DMS114 treated with DMSO at 0.1 percent for 48 hours (cell line): ENCODE measurements around the gene C1QTNF8.

Experiments
- DNase-seq: peaks from one replicate; lab custom pipeline; 2025; ENCODE audit not compliant: unreplicated experiment; lab: John Stamatoyannopoulos, UW

Gene C1QTNF8

GRCh38 chr16:1047801-1048200, 48.2 kb downstream of the C1QTNF8 start:
- no peak for DNase-seq

- no peak for DNase-seq
Observed at GRCh38 chr16:1047123-1047522, 48.9 kb downstream of the C1QTNF8 start.

- no peak for DNase-seq
Observed at GRCh38 chr16:1045993-1046911, 49.8 kb downstream of the C1QTNF8 start.

- DNase-seq, result no peak
Observed at GRCh38 chr16:1045310-1045992, 50.6 kb downstream of the C1QTNF8 start.

GRCh38 chr16:1044460-1045309, 51.4 kb downstream of the C1QTNF8 start:
- DNase-seq, result no peak

GRCh38 chr16:1043881-1044451, 52.1 kb downstream of the C1QTNF8 start:
- DNase-seq, result no peak

- DNase-seq, result no peak
Observed at GRCh38 chr16:1042866-1043265, 53.2 kb downstream of the C1QTNF8 start.

GRCh38 chr16:1042049-1042744, 53.8 kb downstream of the C1QTNF8 start:
- no peak for DNase-seq

GRCh38 chr16:1040346-1040745, 55.7 kb downstream of the C1QTNF8 start:
- DNase-seq, result no peak

GRCh38 chr16:1039762-1040161, 56.3 kb downstream of the C1QTNF8 start:
- no peak for DNase-seq

GRCh38 chr16:1038932-1039331, 57.1 kb downstream of the C1QTNF8 start:
- no peak for DNase-seq
